OCI-LY7 (cell line): Measurements from ENCODE around the gene PSMG3. TPM values are rescaled to one million over a fixed set of nuclear protein-coding genes. Genes with fewer than 3 reads are reported as not detected.

ENCODE experiments used
- BruUV-seq: library from RNA; stranded (reverse); fragments of 400-500 nt; replicated peaks from 2 replicates; lab custom pipeline; 2021; lab: Mats Ljungman, UMichigan
- CTCF ChIA-PET: fragments of 300-600 bp; sonication (Branson Sonifier 250); formaldehyde crosslinking; loops from one replicate; lab custom pipeline; 2022; ENCODE audit warnings: antibody characterized with exemption; ENCODE audit not compliant: unreplicated experiment; lab: Charles Lee
- POLR2A ChIA-PET: fragments of 300-600 bp; sonication (Branson Sonifier 250); formaldehyde crosslinking; loops from one replicate; lab custom pipeline; 2022; ENCODE audit warnings: antibody characterized with exemption; lab: Charles Lee
- DNase-seq: peaks from one replicate; pipeline ENCODE4 v3.0.0-alpha.2; 2015; ENCODE audit warnings: low spot score
- H2AFZ ChIP-seq: fragments of 200-600 bp; sonication (generic), shearing (Covaris generic); 2 replicates; pipeline ENCODE4 v1.6.1; 2014; ENCODE audit warnings: mild to moderate bottlenecking, antibody characterized with exemption, low read length, moderate library complexity
- H3K27ac ChIP-seq: fragments of 200-600 bp; sonication (generic); 2 replicates; pipeline ENCODE4 v1.5.1; 2014; ENCODE audit warnings: mixed run types, low read depth, mild to moderate bottlenecking, moderate library complexity, low read length, inconsistent platforms; ENCODE audit not compliant: poor library complexity, severe bottlenecking
- H3K36me3 ChIP-seq: fragments of 200-600 bp; sonication (generic); 2 replicates; pipeline ENCODE4 v1.6.1; 2014; ENCODE audit warnings: mild to moderate bottlenecking, antibody characterized with exemption, low read length, moderate library complexity, mixed read lengths; ENCODE audit not compliant: insufficient read depth
- H3K4me1 ChIP-seq: fragments of 200-600 bp; sonication (generic); 2 replicates; pipeline ENCODE4 v1.5.1; 2014; ENCODE audit warnings: mild to moderate bottlenecking, low read length; ENCODE audit not compliant: insufficient read depth, poor library complexity, severe bottlenecking
- H3K4me2 ChIP-seq: fragments of 200-600 bp; sonication (generic); 2 replicates; pipeline ENCODE4 v1.6.1; 2014; ENCODE audit warnings: mild to moderate bottlenecking, low read length
- H3K4me3 ChIP-seq: fragments of 200-600 bp; sonication (generic); 2 replicates; pipeline ENCODE4 v1.5.1; 2014; ENCODE audit warnings: mild to moderate bottlenecking, low read depth, low read length; ENCODE audit not compliant: poor library complexity, severe bottlenecking
- H3K79me2 ChIP-seq: fragments of 200-600 bp; sonication (generic); 2 replicates; pipeline ENCODE4 v1.6.1; 2016; ENCODE audit warnings: low read depth, mild to moderate bottlenecking, low read length, moderate library complexity, mixed read lengths; ENCODE audit not compliant: insufficient read depth
- H3K9me2 ChIP-seq: fragments of 200-600 bp; sonication (generic); 2 replicates; pipeline ENCODE4 v1.6.1; 2016; ENCODE audit warnings: mild to moderate bottlenecking, low read length, mixed read lengths; ENCODE audit not compliant: insufficient read depth
- H3K9me3 ChIP-seq: fragments of 200-600 bp; sonication (generic); 2 replicates; pipeline ENCODE4 v1.6.1; 2014; ENCODE audit warnings: mild to moderate bottlenecking, mixed run types, low read length, mixed read lengths
- H4K20me1 ChIP-seq: fragments of 200-600 bp; sonication (generic); 2 replicates; pipeline ENCODE4 v1.6.1; 2014; ENCODE audit warnings: mild to moderate bottlenecking, antibody characterized with exemption, low read length, moderate library complexity, mixed read lengths; ENCODE audit not compliant: insufficient read depth
- EZH2phosphoT487 ChIP-seq: fragments of 200-600 bp; sonication (generic); IDR thresholded peaks from 2 replicates; pipeline ENCODE4 v1.6.1; 2018; ENCODE audit warnings: low read depth, borderline replicate concordance, mild to moderate bottlenecking, mixed run types, antibody characterized with exemption, low read length, moderate library complexity, mixed read lengths
- intact Hi-C: fragments of 100-400 bp; cut with micrococcal nuclease; formaldehyde crosslinking; loops from one replicate; pipeline ENCODE4 v1.10.0; 2022; ENCODE audit not compliant: unreplicated experiment
- total RNA-seq, 2 experiments: library from RNA; depleted of rRNA in 1 of 2; stranded (reverse); fragments of >200 nt in 1 of 2; shearing (Covaris generic) in 1 of 2; gene quantifications; 2 replicates each; pipeline ENCODE4 v1.2.3, GENCODE V29; 2014 to 2022
- TF ChIP-seq, protein P1 (sequence below): fragments of 200-600 bp; sonication (generic); conservative IDR thresholded peaks from 2 replicates; pipeline ENCODE4 v1.5.1; 2014; ENCODE audit warnings: mild to moderate bottlenecking, antibody characterized with exemption, low read length, moderate library complexity, mixed read lengths

PSMG3 gene
- total RNA-seq, 2 experiments from 2014 or later = 63.7 to 129 TPM

DNA sequence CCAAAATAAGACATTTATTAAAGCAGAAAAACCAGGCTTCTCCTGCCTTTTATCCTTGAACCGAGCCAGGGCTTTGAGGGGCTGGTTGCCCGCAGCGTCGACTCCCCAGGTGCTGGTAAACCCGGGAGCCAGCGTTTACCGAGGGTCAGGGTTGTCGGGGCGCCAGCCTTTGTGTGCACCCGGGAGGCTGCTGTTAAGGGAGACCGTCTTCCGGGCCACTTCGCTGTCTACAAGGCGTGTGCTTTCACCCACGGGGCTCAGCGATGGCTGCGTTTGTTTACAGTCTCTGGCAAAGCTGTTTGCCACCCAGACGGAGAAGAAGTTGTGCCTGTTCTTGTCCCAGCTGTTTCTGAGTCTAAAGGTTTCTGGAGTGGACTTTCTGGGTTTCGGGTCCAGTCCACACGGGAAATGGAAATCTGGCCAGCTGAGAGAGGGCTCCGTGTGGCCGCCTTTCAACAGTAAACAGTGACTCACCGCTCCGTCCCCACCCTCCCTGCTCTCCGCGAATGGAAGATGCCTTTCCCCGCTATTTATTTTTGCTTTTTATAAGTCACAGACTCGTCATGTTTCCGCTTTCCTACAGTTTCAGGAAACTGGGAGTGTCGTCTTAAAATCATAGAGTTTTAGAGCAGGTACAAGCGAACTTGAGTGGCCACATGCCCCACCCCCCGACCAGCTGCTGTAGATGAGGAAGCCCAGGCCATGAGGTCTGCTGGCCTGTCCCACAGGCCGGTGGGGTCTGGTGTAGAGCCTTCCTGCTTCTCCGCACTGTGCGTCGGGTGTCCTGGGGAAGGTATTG, 37.2 kb downstream of the PSMG3 start:
- H4K20me1 ChIP-seq = peaks cover 9% of the 10 kb centered on the region; the same call in 1 of the 2 replicates

DNA sequence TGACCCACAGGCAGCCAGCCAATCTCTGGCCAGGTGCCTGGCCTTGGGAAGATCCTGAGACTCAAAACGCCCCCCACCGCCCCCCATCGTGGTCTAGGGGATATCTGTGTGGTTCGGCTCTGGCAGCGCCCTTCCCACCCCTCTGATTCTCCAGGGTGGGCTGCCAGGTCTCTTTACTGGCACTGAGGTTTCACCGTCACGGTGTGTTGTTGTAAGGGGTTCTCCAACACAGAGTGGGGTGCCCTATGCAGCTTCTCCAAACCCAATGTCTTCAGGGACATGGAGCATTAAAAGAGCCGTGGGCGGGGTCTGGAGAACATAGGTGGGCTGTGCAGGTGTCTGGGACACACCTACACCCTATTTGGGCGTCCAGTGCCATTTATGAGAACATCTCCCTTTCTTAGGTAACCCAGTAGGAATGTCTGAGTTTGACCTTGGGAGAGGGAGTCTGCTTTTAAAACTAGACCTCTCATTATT, 37.8 kb downstream of the PSMG3 start:
- DNase-seq = no peak
- Histone ChIP-seq H2AFZ (no peak overlapping the region), H3K9me3 (no peaks in the 10 kb centered on the region), H3K4me1 (peaks cover 34% of the 10 kb centered on the region), H3K4me2 (peak overlapping the region; percentile 98), H4K20me1 (peaks cover 9% of the 10 kb centered on the region; the same call in 1 of the 2 replicates), H3K9me2 (no peaks in the 10 kb centered on the region), H3K79me2 (peaks cover 48% of the 10 kb centered on the region), H3K4me3 (peak overlapping the region; percentile 82), H3K36me3 (peaks cover 16% of the 10 kb centered on the region; the same call in 1 of the 2 replicates), H3K27ac (peak overlapping the region; percentile 30)
- TF ChIP-seq, protein P1, sequence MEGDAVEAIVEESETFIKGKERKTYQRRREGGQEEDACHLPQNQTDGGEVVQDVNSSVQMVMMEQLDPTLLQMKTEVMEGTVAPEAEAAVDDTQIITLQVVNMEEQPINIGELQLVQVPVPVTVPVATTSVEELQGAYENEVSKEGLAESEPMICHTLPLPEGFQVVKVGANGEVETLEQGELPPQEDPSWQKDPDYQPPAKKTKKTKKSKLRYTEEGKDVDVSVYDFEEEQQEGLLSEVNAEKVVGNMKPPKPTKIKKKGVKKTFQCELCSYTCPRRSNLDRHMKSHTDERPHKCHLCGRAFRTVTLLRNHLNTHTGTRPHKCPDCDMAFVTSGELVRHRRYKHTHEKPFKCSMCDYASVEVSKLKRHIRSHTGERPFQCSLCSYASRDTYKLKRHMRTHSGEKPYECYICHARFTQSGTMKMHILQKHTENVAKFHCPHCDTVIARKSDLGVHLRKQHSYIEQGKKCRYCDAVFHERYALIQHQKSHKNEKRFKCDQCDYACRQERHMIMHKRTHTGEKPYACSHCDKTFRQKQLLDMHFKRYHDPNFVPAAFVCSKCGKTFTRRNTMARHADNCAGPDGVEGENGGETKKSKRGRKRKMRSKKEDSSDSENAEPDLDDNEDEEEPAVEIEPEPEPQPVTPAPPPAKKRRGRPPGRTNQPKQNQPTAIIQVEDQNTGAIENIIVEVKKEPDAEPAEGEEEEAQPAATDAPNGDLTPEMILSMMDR = no peak
- TF ChIP-seq EZH2phosphoT487 = no peak
- ChIA-PET CTCF (no interaction called here), POLR2A (interaction anchor here (0.6 kb wide), 1 partner anchor 1282 kb away, joined by 4 read pairs; no protein-coding TSS in a partner anchor)
- intact Hi-C loops = loop anchor here (2.0 kb wide), 1 partner anchor 27 kb away; the partner anchor contains the start of gene INTS1
- BruUV-seq = no TSS peak

More for the DNA sequence above, 37.2 kb downstream of the PSMG3 start:
- no peaks in the 10 kb centered on the region for H3K9me2 ChIP-seq
- TF ChIP-seq EZH2phosphoT487 = no peak
- TF ChIP-seq, protein P1 = no peak
- peak; percentile 39 for DNase-seq
- H3K9me3 ChIP-seq = no peaks in the 10 kb centered on the region
- ChIA-PET CTCF (no interaction called here), POLR2A (no interaction called here)
- H3K4me1 ChIP-seq = peaks cover 34% of the 10 kb centered on the region
- BruUV-seq = TSS peak; percentile 61
- intact Hi-C loops = no loop called here
- H3K27ac ChIP-seq = peak overlapping the region; percentile 2
- H3K79me2 ChIP-seq = peaks cover 48% of the 10 kb centered on the region
- peak overlapping the region; percentile 82 for H3K4me3 ChIP-seq
- H2AFZ ChIP-seq = no peak overlapping the region
- peaks cover 21% of the 10 kb centered on the region; the same call in 1 of the 2 replicates for H3K36me3 ChIP-seq
- peak overlapping the region; percentile 98 for H3K4me2 ChIP-seq
